Activated naive CD8-positive, alpha-beta T cell treated with anti-CD3 and anti-CD28 coated beads, Interleukin-2, amount 50 U/mL, for 24 hours (primary cell): ENCODE results near the gene ZSWIM5.

Experiments
- ATAC-seq: fragments of 150-1000 bp; cut with Tn5 transposase; one replicate; pipeline ENCODE4 v1.10.0; 2021
- DNase-seq: peaks from one replicate; pipeline ENCODE4 v3.0.0; 2021
- H3K27ac Mint-ChIP-seq: one replicate; pipeline ENCODE4 v1.8.0; 2021; ENCODE audit warnings: mild to moderate bottlenecking, mixed read lengths
- H3K27me3 Mint-ChIP-seq: one replicate; pipeline ENCODE4 v1.8.0; 2021; ENCODE audit warnings: mixed read lengths
- H3K36me3 Mint-ChIP-seq: one replicate; pipeline ENCODE4 v1.8.0; 2021; ENCODE audit warnings: low read depth, mixed read lengths
- H3K4me1 Mint-ChIP-seq: one replicate; pipeline ENCODE4 v1.8.0; 2021; ENCODE audit warnings: mixed read lengths
- H3K4me3 Mint-ChIP-seq: one replicate; pipeline ENCODE4 v1.8.0; 2021; ENCODE audit warnings: mild to moderate bottlenecking, moderate library complexity, mixed read lengths
- H3K9me3 Mint-ChIP-seq: one replicate; pipeline ENCODE4 v1.8.0; 2021; ENCODE audit warnings: mixed read lengths

The ZSWIM5 gene

GRCh38 chr1:45059829-45060228, 146.6 kb downstream of the ZSWIM5 start:
- no peak for DNase-seq
- Mint-ChIP-seq H3K27ac (no peak overlapping the region), H3K9me3 (no peaks in the 10 kb centered on the region), H3K36me3 (peaks cover 2% of the 10 kb centered on the region), H3K27me3 (no peaks in the 10 kb centered on the region), H3K4me1 (no peaks in the 10 kb centered on the region), H3K4me3 (no peak overlapping the region)
- ATAC-seq: no peak

DNA sequence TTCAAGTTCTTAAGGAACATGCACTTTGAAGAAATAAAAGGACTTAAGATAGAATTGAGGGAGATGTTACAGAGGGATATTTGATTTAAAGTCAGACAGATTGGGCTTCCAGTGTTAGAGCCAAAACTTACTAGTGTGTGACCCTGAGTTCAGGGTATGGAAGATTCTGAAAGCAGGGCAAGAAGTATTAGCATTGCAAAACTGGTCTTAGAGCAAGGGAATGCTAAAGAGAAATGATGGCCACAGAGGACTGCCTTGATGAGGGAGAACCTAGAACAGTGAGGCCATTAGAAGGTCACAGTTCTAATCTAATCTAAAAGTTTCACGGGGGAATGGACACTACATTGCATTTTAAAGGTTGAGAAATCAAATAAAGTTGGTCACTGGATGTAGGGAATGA, 148.9 kb downstream of the ZSWIM5 start:
- Mint-ChIP-seq H3K36me3 (peaks cover 2% of the 10 kb centered on the region), H3K27me3 (no peaks in the 10 kb centered on the region), H3K4me3 (no peak overlapping the region), H3K27ac (no peak overlapping the region), H3K4me1 (peaks cover 5% of the 10 kb centered on the region), H3K9me3 (no peaks in the 10 kb centered on the region)
- no peak for DNase-seq
- no peak for ATAC-seq

GRCh38 chr1:45051005-45051772, 155.2 kb downstream of the ZSWIM5 start:
- Mint-ChIP-seq H3K27me3 (no peaks in the 10 kb centered on the region), H3K4me3 (peak overlapping the region; percentile 35), H3K36me3 (peaks cover 2% of the 10 kb centered on the region), H3K9me3 (no peaks in the 10 kb centered on the region), H3K4me1 (peaks cover 19% of the 10 kb centered on the region), H3K27ac (peak overlapping the region; percentile 68)
- no peak for DNase-seq
- ATAC-seq: peak; percentile 88

- no peak for DNase-seq
- ATAC-seq: no peak
- Mint-ChIP-seq H3K27ac (no peak overlapping the region), H3K9me3 (no peaks in the 10 kb centered on the region), H3K27me3 (no peaks in the 10 kb centered on the region), H3K36me3 (no peaks in the 10 kb centered on the region), H3K4me1 (peaks cover 17% of the 10 kb centered on the region), H3K4me3 (no peak overlapping the region)
Measured at GRCh38 chr1:45047032-45047431, 159.4 kb downstream of the ZSWIM5 start.

- H3K27me3 Mint-ChIP-seq: no peaks in the 10 kb centered on the region
- H3K4me3 Mint-ChIP-seq: no peak overlapping the region
- DNase-seq: no peak
- no peak overlapping the region for H3K27ac Mint-ChIP-seq
- H3K36me3 Mint-ChIP-seq: no peaks in the 10 kb centered on the region
- no peak for ATAC-seq
- no peaks in the 10 kb centered on the region for H3K9me3 Mint-ChIP-seq
- peaks cover 3% of the 10 kb centered on the region for H3K4me1 Mint-ChIP-seq
Measured at GRCh38 chr1:45044916-45045315, 161.5 kb downstream of the ZSWIM5 start.

GRCh38 chr1:45043094-45043493, 163.3 kb downstream of the ZSWIM5 start:
- Mint-ChIP-seq H3K9me3 (no peaks in the 10 kb centered on the region), H3K4me1 (peaks cover 5% of the 10 kb centered on the region), H3K27ac (no peak overlapping the region), H3K27me3 (no peaks in the 10 kb centered on the region), H3K36me3 (no peaks in the 10 kb centered on the region), H3K4me3 (no peak overlapping the region)
- no peak for ATAC-seq
- no peak for DNase-seq

- ATAC-seq: no peak
- Mint-ChIP-seq H3K36me3 (no peaks in the 10 kb centered on the region), H3K27me3 (no peaks in the 10 kb centered on the region), H3K27ac (no peak overlapping the region), H3K4me1 (peaks cover 16% of the 10 kb centered on the region), H3K9me3 (no peaks in the 10 kb centered on the region), H3K4me3 (no peak overlapping the region)
- DNase-seq: no peak
Measured at GRCh38 chr1:45040297-45040696, 166.1 kb downstream of the ZSWIM5 start.

DNA sequence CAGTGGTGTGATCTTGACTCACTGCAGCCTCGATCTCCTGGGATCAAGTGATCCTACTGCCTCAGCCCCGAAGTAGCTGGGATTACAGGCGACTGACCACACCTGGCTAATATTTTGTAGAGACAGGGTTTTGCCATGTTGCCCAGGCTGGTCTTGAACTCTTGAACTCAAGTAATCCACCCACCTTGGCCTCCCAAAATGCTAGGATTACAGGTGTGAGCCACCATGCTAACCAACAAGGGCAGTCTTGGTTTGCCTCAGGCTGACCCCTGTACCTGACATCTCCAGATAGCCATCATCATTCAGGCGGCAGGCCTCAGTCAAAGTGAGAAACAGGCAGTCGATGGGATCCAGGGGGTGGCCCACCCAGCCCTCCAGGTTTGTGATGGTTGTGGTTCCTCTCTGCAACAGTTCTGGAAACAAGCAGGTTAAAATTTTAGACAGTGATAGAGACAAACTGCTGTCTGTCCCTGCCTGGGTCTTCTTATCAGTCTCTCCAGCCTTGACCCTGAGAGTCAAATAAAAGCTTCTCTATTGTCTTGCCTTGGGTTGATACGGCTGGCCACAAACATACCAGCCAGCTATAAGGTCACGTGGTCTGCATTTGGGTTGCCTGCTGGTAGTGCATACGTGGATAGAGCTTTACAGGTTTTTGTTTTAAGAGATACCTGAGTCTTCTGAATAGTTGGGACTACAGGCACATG, 167.6 kb downstream of the ZSWIM5 start:
- no peak overlapping the region for H3K4me3 Mint-ChIP-seq
- no peaks in the 10 kb centered on the region for H3K9me3 Mint-ChIP-seq
- no peaks in the 10 kb centered on the region for H3K27me3 Mint-ChIP-seq
- ATAC-seq (no peak), DNase-seq (no peak)
- H3K27ac Mint-ChIP-seq: no peak overlapping the region
- H3K4me1 Mint-ChIP-seq: peaks cover 15% of the 10 kb centered on the region
- H3K36me3 Mint-ChIP-seq: no peaks in the 10 kb centered on the region

GRCh38 chr1:45038240-45038639, 168.2 kb downstream of the ZSWIM5 start:
- Mint-ChIP-seq H3K4me3 (no peak overlapping the region), H3K4me1 (peaks cover 19% of the 10 kb centered on the region), H3K9me3 (no peaks in the 10 kb centered on the region), H3K36me3 (no peaks in the 10 kb centered on the region), H3K27ac (no peak overlapping the region), H3K27me3 (no peaks in the 10 kb centered on the region)
- DNase-seq: no peak
- ATAC-seq: no peak

GRCh38 chr1:45037456-45037855, 168.9 kb downstream of the ZSWIM5 start:
- H3K9me3 Mint-ChIP-seq: no peaks in the 10 kb centered on the region
- DNase-seq: no peak
- no peak overlapping the region for H3K27ac Mint-ChIP-seq
- H3K36me3 Mint-ChIP-seq: no peaks in the 10 kb centered on the region
- H3K4me1 Mint-ChIP-seq: peaks cover 20% of the 10 kb centered on the region
- no peaks in the 10 kb centered on the region for H3K27me3 Mint-ChIP-seq
- ATAC-seq: peak; percentile 97
- no peak overlapping the region for H3K4me3 Mint-ChIP-seq

- Mint-ChIP-seq H3K4me3 (no peak overlapping the region), H3K27ac (no peak overlapping the region), H3K4me1 (peaks cover 20% of the 10 kb centered on the region), H3K36me3 (no peaks in the 10 kb centered on the region), H3K9me3 (no peaks in the 10 kb centered on the region), H3K27me3 (no peaks in the 10 kb centered on the region)
- DNase-seq (no peak), ATAC-seq (no peak)
Measured at GRCh38 chr1:45035631-45036301, 170.6 kb downstream of the ZSWIM5 start.

- no peaks in the 10 kb centered on the region for H3K9me3 Mint-ChIP-seq
- no peak overlapping the region for H3K27ac Mint-ChIP-seq
- H3K4me1 Mint-ChIP-seq: peaks cover 20% of the 10 kb centered on the region
- no peak overlapping the region for H3K4me3 Mint-ChIP-seq
- no peak for DNase-seq
- no peak for ATAC-seq
- no peaks in the 10 kb centered on the region for H3K36me3 Mint-ChIP-seq
- no peaks in the 10 kb centered on the region for H3K27me3 Mint-ChIP-seq
Measured at GRCh38 chr1:45033356-45033755, 173.0 kb downstream of the ZSWIM5 start.

- no peak overlapping the region for H3K27ac Mint-ChIP-seq
- H3K4me3 Mint-ChIP-seq: no peak overlapping the region
- ATAC-seq (no peak), DNase-seq (no peak)
- no peaks in the 10 kb centered on the region for H3K36me3 Mint-ChIP-seq
- peaks cover 18% of the 10 kb centered on the region for H3K4me1 Mint-ChIP-seq
- no peaks in the 10 kb centered on the region for H3K9me3 Mint-ChIP-seq
- H3K27me3 Mint-ChIP-seq: no peaks in the 10 kb centered on the region
Measured at GRCh38 chr1:45032837-45033236, 173.6 kb downstream of the ZSWIM5 start.

- no peaks in the 10 kb centered on the region for H3K36me3 Mint-ChIP-seq
- peak overlapping the region; percentile 2 for H3K27ac Mint-ChIP-seq
- no peak for DNase-seq
- no peak overlapping the region for H3K4me3 Mint-ChIP-seq
- no peaks in the 10 kb centered on the region for H3K27me3 Mint-ChIP-seq
- H3K9me3 Mint-ChIP-seq: no peaks in the 10 kb centered on the region
- peak; percentile 61 for ATAC-seq
- H3K4me1 Mint-ChIP-seq: peaks cover 17% of the 10 kb centered on the region
Measured at GRCh38 chr1:45026446-45026845, 180.0 kb downstream of the ZSWIM5 start.

- Mint-ChIP-seq H3K4me3 (no peak overlapping the region), H3K27me3 (no peaks in the 10 kb centered on the region), H3K4me1 (peaks cover 17% of the 10 kb centered on the region), H3K9me3 (no peaks in the 10 kb centered on the region), H3K36me3 (no peaks in the 10 kb centered on the region), H3K27ac (no peak overlapping the region)
- no peak for DNase-seq
- no peak for ATAC-seq
Measured at GRCh38 chr1:45023663-45024062, 182.7 kb downstream of the ZSWIM5 start.
